WERI-Rb-1 (cell line): ENCODE data around the gene ABHD3.
A peak's percentile ranks its signal among the peaks of the same experiment; 100 is the strongest.
"Not testable (repeated sequence)": the region's sequence is repeated elsewhere in the genome, so short reads cannot be mapped to it uniquely, and the experiment has no call there.

Experiments used
- DNase-seq: peaks from one replicate; pipeline ENCODE4 v3.0.0-alpha.2; 2020
- H3K27ac ChIP-seq: fragments of 250-450 bp; sonication (Bioruptor Pico); 2 replicates; pipeline ENCODE4 v1.5.1; 2020; ENCODE audit warnings: mild to moderate bottlenecking, moderate library complexity
- H3K27me3 ChIP-seq: fragments of 250-450 bp; sonication (Bioruptor Pico); 2 replicates; pipeline ENCODE4 v1.5.1; 2021; ENCODE audit warnings: mild to moderate bottlenecking, low read depth, moderate library complexity; ENCODE audit not compliant: insufficient read depth, severe bottlenecking
- H3K36me3 ChIP-seq: fragments of 250-450 bp; sonication (Bioruptor Pico); 2 replicates; pipeline ENCODE4 v1.5.1; 2020; ENCODE audit warnings: mild to moderate bottlenecking, moderate library complexity
- H3K4me3 ChIP-seq: 2 replicates; pipeline ENCODE4 v1.5.1; 2011; ENCODE audit warnings: low read depth, mild to moderate bottlenecking, control low read depth, low read length
- H3K9me3 ChIP-seq: fragments of 250-450 bp; sonication (Bioruptor Pico); 2 replicates; pipeline ENCODE4 v1.5.1; 2021; ENCODE audit warnings: mild to moderate bottlenecking, moderate library complexity; ENCODE audit not compliant: severe bottlenecking
- TF ChIP-seq, protein P1 (sequence below): IDR thresholded peaks from 2 replicates; pipeline ENCODE4 v1.5.1; 2011; ENCODE audit warnings: low read depth, mild to moderate bottlenecking, control low read depth, inconsistent platforms, low read length

Gene ABHD3

GRCh38 chr18:21735452-21736015 lies 31.0 kb upstream of the ABHD3 start:
- H3K27ac ChIP-seq: no peak overlapping the region
- no peak overlapping the region for H3K4me3 ChIP-seq
- no peaks in the 10 kb centered on the region for H3K27me3 ChIP-seq
- peaks cover 3% of the 10 kb centered on the region for H3K9me3 ChIP-seq
- TF ChIP-seq, protein P1, sequence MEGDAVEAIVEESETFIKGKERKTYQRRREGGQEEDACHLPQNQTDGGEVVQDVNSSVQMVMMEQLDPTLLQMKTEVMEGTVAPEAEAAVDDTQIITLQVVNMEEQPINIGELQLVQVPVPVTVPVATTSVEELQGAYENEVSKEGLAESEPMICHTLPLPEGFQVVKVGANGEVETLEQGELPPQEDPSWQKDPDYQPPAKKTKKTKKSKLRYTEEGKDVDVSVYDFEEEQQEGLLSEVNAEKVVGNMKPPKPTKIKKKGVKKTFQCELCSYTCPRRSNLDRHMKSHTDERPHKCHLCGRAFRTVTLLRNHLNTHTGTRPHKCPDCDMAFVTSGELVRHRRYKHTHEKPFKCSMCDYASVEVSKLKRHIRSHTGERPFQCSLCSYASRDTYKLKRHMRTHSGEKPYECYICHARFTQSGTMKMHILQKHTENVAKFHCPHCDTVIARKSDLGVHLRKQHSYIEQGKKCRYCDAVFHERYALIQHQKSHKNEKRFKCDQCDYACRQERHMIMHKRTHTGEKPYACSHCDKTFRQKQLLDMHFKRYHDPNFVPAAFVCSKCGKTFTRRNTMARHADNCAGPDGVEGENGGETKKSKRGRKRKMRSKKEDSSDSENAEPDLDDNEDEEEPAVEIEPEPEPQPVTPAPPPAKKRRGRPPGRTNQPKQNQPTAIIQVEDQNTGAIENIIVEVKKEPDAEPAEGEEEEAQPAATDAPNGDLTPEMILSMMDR: no peak
- no peak for DNase-seq
- H3K36me3 ChIP-seq: no peaks in the 10 kb centered on the region

GRCh38 chr18:21733011-21733410 lies 28.4 kb upstream of the ABHD3 start:
- peaks cover 3% of the 10 kb centered on the region for H3K9me3 ChIP-seq
- H3K4me3 ChIP-seq: no peak overlapping the region
- DNase-seq: no peak
- no peaks in the 10 kb centered on the region for H3K27me3 ChIP-seq
- H3K27ac ChIP-seq: no peak overlapping the region
- H3K36me3 ChIP-seq: no peaks in the 10 kb centered on the region
- TF ChIP-seq, protein P1: no peak

DNA sequence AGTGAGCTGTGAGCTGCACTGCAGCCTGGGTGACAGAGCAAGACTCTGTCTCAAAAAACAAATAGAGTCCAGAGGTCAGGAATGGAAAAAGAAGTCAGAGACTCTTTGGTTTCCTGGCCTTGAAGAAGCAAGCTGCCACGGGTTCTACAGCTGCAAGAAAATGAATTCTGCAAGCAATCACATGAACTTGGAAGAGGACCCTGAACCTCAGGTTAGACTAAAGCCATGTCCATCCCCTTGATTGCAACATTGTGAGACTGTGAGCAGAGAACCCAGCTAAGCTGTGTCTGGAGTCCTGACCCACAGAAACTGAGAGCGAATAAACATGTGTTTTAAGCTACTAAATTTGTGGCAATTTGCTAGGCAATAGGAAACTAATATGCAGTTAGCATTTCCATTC lies 23.1 kb upstream of the ABHD3 start:
- TF ChIP-seq, protein P1: no peak
- H3K36me3 ChIP-seq: no peaks in the 10 kb centered on the region
- no peak for DNase-seq
- H3K9me3 ChIP-seq: no peaks in the 10 kb centered on the region
- no peak overlapping the region for H3K4me3 ChIP-seq
- no peak overlapping the region for H3K27ac ChIP-seq
- H3K27me3 ChIP-seq: no peaks in the 10 kb centered on the region

DNA sequence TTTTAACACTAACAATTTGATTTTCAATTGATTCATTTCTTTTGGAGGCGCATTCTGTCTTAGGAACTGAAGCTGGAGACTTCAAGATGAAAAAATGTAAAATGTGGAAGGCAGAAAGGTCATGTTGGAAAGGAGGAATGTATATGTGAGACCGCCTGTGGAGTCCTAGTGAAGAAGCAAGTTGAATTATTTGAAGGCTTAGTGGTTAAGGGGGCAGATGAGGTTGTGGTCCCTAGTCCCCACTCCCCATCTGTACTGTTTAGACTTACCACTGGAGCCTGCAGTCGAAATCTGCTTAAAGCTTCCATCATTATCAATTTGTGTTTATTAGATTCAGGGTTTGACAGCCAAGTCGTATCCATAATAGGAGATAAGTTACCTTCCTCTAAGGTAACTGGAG lies 20.6 kb upstream of the ABHD3 start:
- Histone ChIP-seq H3K27ac (no peak overlapping the region; the same call in 1 of the 2 replicates), H3K36me3 (no peaks in the 10 kb centered on the region), H3K27me3 (no peaks in the 10 kb centered on the region), H3K9me3 (no peaks in the 10 kb centered on the region), H3K4me3 (no peak overlapping the region)
- TF ChIP-seq, protein P1: no peak
- peak; percentile 67 for DNase-seq

- H3K9me3 ChIP-seq: no peaks in the 10 kb centered on the region
- no peak overlapping the region for H3K27ac ChIP-seq
- H3K27me3 ChIP-seq: no peaks in the 10 kb centered on the region
- TF ChIP-seq, protein P1: no peak
- no peaks in the 10 kb centered on the region for H3K36me3 ChIP-seq
- no peak for DNase-seq
- no peak overlapping the region for H3K4me3 ChIP-seq
Observed at GRCh38 chr18:21722687-21723086, 18.1 kb upstream of the ABHD3 start.

- no peaks in the 10 kb centered on the region for H3K36me3 ChIP-seq
- TF ChIP-seq, protein P1: no peak
Observed at GRCh38 chr18:21714474-21714873, 9.9 kb upstream of the ABHD3 start.

GRCh38 chr18:21707130-21707529 lies 2.6 kb upstream of the ABHD3 start:
- DNase-seq, H3K4me3 ChIP-seq, H3K9me3 ChIP-seq, H3K36me3 ChIP-seq, H3K27ac ChIP-seq, H3K27me3 ChIP-seq: not testable (repeated sequence)

More at GRCh38 chr18:21714474-21714873, 9.9 kb upstream of the ABHD3 start:
- H3K27ac ChIP-seq: no peak overlapping the region
- no peak overlapping the region for H3K4me3 ChIP-seq
- no peak for DNase-seq
- no peaks in the 10 kb centered on the region for H3K27me3 ChIP-seq
- peaks cover 2% of the 10 kb centered on the region for H3K9me3 ChIP-seq
